ENCODE data around the gene OR51G2. TPM values are rescaled to one million over a fixed set of nuclear protein-coding genes. Genes with fewer than 3 reads are reported as not detected.
"Not testable (repeated sequence)": the region's sequence is repeated elsewhere in the genome, so short reads cannot be mapped to it uniquely, and the experiment has no call there.

Gene OR51G2, protein sequence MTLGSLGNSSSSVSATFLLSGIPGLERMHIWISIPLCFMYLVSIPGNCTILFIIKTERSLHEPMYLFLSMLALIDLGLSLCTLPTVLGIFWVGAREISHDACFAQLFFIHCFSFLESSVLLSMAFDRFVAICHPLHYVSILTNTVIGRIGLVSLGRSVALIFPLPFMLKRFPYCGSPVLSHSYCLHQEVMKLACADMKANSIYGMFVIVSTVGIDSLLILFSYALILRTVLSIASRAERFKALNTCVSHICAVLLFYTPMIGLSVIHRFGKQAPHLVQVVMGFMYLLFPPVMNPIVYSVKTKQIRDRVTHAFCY
- total RNA-seq = not detected

GRCh38 chr11:4919250-4919649, at the start of gene OR51G2:
Gene OR51G2, minus strand, starts transcription at chr11:4919350. Its CDS starts 3,687 bp downstream, at chr11:4915663.
- no peak for DNase-seq

DNA sequence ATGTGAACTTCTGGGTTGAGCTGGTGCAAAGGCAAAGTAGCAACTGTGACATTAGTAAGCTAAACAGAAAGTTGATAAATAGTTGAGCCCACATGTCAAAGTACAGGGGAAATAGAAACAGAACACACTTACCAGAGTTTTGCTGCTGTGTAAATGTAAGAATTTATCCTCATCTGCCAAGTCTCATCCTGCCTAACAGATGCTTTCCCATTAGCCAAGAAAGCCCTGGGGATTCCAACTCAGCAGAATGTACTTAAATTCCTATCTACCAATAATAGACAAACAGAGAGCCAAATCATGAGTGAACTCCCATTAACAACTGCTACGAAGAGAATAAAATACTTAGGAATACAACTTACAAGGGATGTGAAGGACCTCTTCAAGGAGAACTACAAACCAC, 43.7 kb upstream of the OR51G2 start:
- peak; percentile 56 for DNase-seq

DNA sequence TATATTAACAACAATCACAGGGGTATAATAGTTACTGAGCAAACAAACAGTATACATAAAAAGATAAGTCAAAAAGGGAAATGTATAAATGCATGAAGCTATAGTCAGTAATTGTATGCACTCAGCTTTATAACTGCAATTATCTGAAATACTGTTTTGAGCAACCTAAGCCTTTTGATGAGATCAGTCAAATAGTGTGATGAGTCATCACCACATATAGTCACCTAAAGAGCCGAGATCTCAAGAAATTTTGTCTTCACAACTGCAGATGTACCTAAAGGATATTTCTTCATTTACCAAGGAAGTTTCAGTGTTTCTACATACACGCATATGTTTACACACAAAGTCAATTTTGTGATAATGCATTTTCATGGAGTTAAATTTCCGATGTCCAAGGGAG, 41.7 kb upstream of the OR51G2 start:
- DNase-seq = no peak

DNA sequence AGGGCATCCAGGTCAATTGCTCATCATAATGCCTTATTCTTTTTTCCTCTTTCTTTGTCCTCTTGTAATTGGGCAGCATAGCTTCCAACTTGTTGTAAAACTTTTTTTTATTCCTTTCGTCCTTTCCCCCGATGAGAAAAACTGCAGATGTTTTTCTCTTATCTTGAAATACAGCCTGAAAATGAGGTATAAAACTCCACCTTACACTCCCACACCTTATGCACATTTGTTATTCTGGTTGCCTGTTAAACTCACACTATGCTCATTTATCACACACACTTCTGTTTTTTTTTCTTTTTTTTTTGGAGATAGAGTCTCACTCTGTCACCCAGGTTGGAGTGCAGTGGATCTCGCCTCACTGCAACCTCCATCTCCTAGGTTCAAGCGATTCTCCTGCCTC, 38.2 kb upstream of the OR51G2 start:
- DNase-seq = no peak

GRCh38 chr11:4955613-4956012, 36.5 kb upstream of the OR51G2 start, which contains the start of gene OR51A2:
Gene OR51A2, minus strand, starts transcription at chr11:4955713. Its CDS starts 0 bp downstream, at chr11:4955713.
- not testable (repeated sequence) for DNase-seq

DNA sequence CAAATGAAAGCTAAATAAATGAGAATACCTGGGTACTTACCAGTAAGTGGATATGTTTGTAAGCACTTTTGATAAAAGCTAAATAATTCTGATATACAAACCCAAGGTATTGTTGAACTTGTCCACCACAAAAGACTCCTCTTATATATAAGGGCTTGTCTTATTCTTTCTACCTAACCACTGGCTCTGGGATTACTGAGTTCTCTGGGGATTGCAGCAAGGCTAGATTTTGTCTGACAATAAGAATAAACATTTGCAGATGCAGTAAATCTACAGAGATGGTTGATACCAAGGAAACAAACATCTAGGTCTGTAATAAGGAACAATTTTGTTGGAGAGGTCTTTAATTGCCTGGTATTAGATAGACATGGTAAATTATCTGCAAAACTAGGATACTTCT, 28.4 kb upstream of the OR51G2 start, which contains the start of gene OR51A4:
Gene OR51A4, minus strand, starts transcription at position 101 of the 400 bp plus-strand sequence. CDS start 505 bp downstream, outside the sequence.
- DNase-seq = no peak

DNA sequence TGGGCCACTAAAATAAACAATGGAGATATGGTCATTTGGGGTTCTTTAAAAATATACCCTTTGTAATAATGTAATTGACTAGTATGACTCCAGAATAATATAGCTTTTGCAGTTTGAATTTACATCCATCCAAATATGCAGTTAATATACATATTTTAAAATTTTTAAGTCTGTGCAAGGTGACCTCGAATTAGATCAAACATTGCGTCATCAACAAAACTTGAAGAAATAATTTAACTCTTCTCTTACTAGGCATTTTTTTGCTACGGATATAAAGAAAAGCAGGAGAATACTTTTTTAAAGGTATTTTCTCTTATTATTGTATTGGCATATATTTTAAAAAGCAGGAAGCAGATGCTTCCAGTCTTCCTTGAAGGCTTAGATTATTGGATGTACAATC, 17.6 kb upstream of the OR51G2 start:
- DNase-seq = no peak

- DNase-seq = no peak
Measured at GRCh38 chr11:4932751-4933150, 13.6 kb upstream of the OR51G2 start.

GRCh38 chr11:4926608-4927007, 7.5 kb upstream of the OR51G2 start:
- no peak for DNase-seq

DNA sequence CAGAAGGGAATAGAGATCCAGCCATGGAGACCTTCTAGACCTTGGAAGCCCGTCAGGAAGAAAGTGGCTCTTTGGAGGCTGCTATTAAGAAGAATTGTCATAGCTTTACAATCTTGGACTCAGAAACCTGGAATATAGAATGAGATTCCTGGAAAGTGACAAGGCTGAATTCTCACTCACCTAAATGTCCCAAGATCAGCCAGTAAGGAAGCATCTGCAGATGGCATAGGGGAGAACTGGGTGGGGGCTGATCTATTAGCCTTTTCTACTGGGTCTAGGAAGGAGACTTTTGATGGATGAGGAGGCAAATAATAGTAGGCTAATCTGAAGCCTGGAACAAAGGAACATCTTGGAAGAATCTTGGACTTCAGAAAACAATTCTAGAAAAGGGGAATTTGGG, 5.1 kb upstream of the OR51G2 start, which contains the start of gene OR51G1:
Gene OR51G1, minus strand, starts transcription at position 101 of the 400 bp plus-strand sequence. Its CDS starts 0 bp downstream, at position 101.
- DNase-seq = no peak

DNA sequence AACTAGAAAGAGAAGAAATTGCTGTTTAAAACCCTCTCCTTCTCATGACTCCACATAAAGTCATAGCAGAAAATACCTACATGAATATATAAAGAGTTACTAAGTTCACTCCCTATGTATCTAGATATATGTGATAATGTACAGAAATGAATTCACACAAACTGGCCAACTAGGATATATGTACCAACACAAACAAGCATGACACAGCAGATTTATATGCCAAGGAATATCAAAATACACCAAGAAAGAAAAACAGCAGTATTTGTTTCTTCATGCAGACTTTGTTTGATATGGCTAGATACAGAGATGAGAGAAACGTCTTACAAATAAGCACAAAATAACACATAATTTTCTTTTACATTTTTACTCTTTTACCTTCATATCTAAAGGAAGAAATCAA, 3.2 kb upstream of the OR51G2 start:
- no peak for DNase-seq

DNA sequence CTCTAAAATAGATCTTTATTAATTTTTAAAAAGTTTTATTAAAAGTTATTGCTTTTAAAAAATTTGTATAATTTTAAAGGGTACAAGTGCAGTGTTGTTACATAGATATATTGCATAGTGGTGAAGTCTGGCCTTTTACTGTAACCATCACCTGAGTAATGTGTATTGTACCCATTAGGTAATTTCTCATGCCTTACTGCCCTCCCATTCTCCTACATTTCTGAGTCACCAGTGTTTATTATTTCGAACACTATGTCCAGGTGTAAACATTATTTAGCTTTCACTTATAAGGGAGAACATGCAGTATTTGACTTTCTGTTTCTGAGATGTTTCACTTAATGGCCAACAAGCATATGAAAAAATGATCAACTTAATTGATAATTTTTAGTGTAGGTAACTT, 2.6 kb upstream of the OR51G2 start:
- no peak for DNase-seq

- peak; percentile 0 for DNase-seq
Measured at GRCh38 chr11:4916581-4916980, 2.6 kb downstream of the OR51G2 start.

DNA sequence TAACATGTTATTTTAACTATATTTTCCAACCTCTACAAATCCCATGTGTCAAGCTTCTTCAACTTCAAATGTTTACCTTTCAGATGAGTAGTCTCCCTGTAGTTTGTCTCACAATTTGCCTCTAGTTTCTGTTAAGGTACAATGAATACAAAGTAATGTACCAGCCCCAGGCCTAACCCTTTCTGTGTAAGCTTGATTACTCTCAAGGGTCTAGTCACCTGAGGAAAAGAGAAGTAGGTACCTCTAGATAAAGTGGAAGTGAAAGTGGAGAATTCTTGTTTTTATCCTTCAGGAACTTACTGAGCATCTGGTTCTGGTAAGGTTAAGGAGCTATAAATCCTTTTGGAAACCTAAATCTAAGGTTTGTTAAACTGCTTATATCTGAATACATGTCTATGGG, 15.7 kb downstream of the OR51G2 start, which contains the start of gene OR51A7:
Gene OR51A7, plus strand, starts transcription at position 300 of the 400 bp plus-strand sequence. CDS start 3,587 bp downstream, outside the sequence.
- DNase-seq = no peak

DNA sequence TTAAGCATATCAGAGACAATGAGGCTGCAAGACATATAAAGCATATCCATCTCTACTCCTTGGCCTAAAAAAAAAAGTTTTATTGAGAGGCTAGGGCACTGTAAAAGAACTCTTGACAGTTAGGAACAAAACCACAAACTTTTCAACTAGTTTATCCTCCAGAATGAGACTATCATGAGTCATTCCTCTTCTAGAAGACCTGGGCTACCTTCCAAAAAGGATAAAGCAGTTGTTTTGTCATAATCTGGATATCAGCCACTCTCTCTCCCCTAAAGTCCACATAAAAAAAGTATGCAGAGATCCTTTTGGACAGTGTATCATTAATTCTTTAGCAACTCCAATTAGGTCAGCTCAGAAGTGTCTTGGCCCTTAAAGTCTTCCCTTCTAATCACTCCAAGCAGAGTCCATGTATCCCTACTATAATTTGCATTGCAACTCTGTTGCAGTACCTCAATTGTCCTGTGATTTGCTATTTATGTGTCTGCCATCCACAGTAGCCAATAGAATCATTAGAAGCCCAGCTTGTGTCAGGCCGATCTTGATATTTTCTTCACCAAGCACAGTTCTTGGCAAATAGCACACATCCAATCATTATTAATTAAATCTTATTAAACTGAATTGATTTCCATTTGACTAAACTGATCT, 27.0 kb downstream of the OR51G2 start:
- peak; percentile 18 for DNase-seq

GRCh38 chr11:4890279-4890678, 28.9 kb downstream of the OR51G2 start:
- no peak for DNase-seq

DNA sequence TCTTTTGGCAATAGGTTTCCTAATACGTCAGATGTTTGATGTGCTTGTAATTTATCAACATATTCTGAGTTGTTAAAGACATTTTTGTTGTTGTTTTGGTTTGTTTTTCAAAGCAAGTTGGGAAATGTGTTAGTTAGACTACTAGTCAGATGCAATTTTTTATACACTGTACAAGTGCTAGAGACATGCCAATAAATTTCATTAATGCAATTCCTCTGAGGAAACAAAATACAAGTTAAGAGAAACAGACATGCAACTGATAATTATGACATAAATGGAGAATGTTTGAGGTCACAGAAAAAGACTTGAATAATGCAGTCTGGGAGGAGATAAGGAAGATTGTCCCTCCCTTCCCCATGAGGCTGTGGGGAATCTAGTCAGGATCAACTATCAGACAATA, 31.6 kb downstream of the OR51G2 start:
- DNase-seq = no peak

- no peak for DNase-seq
Measured at GRCh38 chr11:4886186-4886585, 33.0 kb downstream of the OR51G2 start.

GRCh38 chr11:4884361-4884760, 34.8 kb downstream of the OR51G2 start:
- peak; percentile 46 for DNase-seq

- DNase-seq = no peak
Measured at GRCh38 chr11:4882543-4882942, 36.6 kb downstream of the OR51G2 start.

DNA sequence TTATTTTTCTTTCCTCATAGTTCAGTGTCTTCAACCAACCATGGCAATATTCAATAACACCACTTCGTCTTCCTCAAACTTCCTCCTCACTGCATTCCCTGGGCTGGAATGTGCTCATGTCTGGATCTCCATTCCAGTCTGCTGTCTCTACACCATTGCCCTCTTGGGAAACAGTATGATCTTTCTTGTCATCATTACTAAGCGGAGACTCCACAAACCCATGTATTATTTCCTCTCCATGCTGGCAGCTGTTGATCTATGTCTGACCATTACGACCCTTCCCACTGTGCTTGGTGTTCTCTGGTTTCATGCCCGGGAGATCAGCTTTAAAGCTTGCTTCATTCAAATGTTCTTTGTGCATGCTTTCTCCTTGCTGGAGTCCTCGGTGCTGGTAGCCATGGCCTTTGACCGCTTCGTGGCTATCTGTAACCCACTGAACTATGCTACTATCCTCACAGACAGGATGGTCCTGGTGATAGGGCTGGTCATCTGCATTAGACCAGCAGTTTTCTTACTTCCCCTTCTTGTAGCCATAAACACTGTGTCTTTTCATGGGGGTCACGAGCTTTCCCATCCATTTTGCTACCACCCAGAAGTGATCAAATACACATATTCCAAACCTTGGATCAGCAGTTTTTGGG, 37.2 kb downstream of the OR51G2 start, which contains the start of gene OR51T1:
Gene OR51T1, plus strand, starts transcription at position 41 of the 641 bp plus-strand sequence. Its CDS starts 0 bp downstream, at position 41.
- DNase-seq = peak; percentile 54

DNA sequence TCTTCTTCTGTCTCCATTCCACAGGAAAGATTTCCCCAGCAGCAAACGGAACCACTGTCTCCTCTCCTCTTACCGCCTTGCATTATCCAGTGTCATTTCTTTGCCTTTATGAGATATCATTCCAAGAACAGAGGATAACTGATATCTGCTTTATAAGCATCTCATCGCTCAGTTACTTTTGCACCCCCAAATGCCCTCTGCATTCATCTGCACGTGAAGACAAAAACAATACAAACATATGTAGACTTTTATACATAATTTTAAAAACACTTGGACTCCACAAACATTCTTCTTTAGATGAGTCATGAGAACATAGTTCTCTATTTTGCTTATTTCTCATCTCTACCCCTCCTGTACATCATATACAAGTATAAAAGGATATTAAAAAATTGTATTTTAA, 38.0 kb downstream of the OR51G2 start:
- no peak for DNase-seq

DNA sequence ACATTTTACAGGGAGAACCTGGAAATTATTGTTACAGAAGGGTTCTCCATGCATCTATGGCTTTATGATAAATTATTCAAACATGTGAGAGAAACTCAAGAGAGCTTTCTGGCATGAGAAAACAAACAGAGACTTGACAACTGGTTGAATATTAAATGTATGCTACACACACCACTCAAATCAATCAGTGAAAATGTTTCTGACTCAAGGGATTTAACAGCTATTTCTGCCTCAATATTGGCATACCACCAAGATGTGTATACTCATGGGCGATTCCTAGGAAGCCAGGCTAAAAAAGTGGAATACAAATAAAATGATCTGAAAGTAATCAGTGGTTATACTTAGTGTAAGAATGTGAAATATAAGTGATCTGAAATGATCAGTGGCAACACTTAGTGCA, 53.3 kb downstream of the OR51G2 start:
- no peak for DNase-seq
